KMS-11 (cell line): Measurements from ENCODE around the gene ARMC7.

Experiments
- H2AFZ ChIP-seq: fragments of 200-600 bp; sonication (generic); 2 replicates; pipeline ENCODE4 v1.6.1; 2016; ENCODE audit warnings: antibody characterized with exemption, mixed run types, low read depth
- H3K27ac ChIP-seq: fragments of 200-600 bp; sonication (generic); 2 replicates; pipeline ENCODE4 v1.6.1; 2016; ENCODE audit warnings: mild to moderate bottlenecking, mixed run types
- H3K27me3 ChIP-seq: fragments of 200-600 bp; sonication (generic); 2 replicates; pipeline ENCODE4 v1.6.1; 2017; ENCODE audit warnings: mild to moderate bottlenecking, low read depth, mixed run types, moderate library complexity; ENCODE audit not compliant: insufficient read depth
- H3K36me3 ChIP-seq: fragments of 200-600 bp; sonication (generic); 2 replicates; pipeline ENCODE4 v1.6.1; 2017; ENCODE audit warnings: mild to moderate bottlenecking, mixed run types; ENCODE audit not compliant: insufficient read depth
- H3K4me1 ChIP-seq: fragments of 200-600 bp; sonication (generic); 2 replicates; pipeline ENCODE4 v1.6.1; 2016; ENCODE audit warnings: mild to moderate bottlenecking, low read depth, mixed run types; ENCODE audit not compliant: poor library complexity, severe bottlenecking
- H3K4me2 ChIP-seq: fragments of 200-600 bp; sonication (generic); 2 replicates; pipeline ENCODE4 v1.7.0; 2016; ENCODE audit warnings: mild to moderate bottlenecking, mixed run types
- H3K4me3 ChIP-seq: fragments of 200-600 bp; sonication (generic); IDR thresholded peaks from 2 replicates; pipeline ENCODE4 v1.6.1; 2017; ENCODE audit warnings: low read depth, low read length, mixed read lengths; ENCODE audit not compliant: insufficient read depth
- H3K79me2 ChIP-seq: fragments of 200-600 bp; sonication (generic); 2 replicates; pipeline ENCODE4 v1.6.1; 2016; ENCODE audit warnings: low read depth, mixed run types; ENCODE audit not compliant: insufficient read depth
- H3K9ac ChIP-seq: fragments of 200-600 bp; sonication (generic); 2 replicates; pipeline ENCODE4 v1.6.1; 2016; ENCODE audit warnings: mild to moderate bottlenecking, mixed run types
- H4K20me1 ChIP-seq: fragments of 200-600 bp; sonication (generic); 2 replicates; pipeline ENCODE4 v1.6.1; 2016; ENCODE audit warnings: mild to moderate bottlenecking, mixed run types; ENCODE audit not compliant: insufficient read depth
- TF ChIP-seq, protein P1 (sequence below): fragments of 200-600 bp; sonication (generic); conservative IDR thresholded peaks from 2 replicates; pipeline ENCODE4 v1.6.1; 2017; ENCODE audit warnings: low read depth, mild to moderate bottlenecking, antibody characterized with exemption, low read length, moderate library complexity, mixed read lengths

ARMC7 gene

DNA sequence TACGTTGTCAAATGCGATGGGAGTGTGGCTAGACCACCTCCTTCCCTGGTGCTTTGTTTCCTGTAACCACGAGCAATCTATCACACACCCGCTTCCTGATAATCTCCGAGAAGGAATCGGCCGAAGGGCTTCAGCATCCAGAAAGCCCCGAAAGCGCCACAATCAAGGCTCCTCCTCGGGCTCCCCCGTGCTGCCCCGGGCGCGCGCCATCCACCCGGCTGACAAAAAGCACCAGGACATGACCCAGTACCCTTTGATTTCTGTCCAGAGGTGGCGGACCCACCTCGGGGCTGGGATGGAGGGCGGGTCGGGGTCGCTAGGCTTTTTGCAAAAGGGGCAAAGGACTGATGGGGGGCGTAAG lies 743 bp upstream of the ARMC7 start:
- no peak overlapping the region; the same call in 1 of the 2 replicates for H3K9ac ChIP-seq
- no peaks in the 10 kb centered on the region for H3K36me3 ChIP-seq
- peaks cover 5% of the 10 kb centered on the region; the same call in 1 of the 2 replicates for H3K79me2 ChIP-seq
- peak overlapping the region; percentile 94 for H2AFZ ChIP-seq
- no peaks in the 10 kb centered on the region for H4K20me1 ChIP-seq
- TF ChIP-seq, protein P1, sequence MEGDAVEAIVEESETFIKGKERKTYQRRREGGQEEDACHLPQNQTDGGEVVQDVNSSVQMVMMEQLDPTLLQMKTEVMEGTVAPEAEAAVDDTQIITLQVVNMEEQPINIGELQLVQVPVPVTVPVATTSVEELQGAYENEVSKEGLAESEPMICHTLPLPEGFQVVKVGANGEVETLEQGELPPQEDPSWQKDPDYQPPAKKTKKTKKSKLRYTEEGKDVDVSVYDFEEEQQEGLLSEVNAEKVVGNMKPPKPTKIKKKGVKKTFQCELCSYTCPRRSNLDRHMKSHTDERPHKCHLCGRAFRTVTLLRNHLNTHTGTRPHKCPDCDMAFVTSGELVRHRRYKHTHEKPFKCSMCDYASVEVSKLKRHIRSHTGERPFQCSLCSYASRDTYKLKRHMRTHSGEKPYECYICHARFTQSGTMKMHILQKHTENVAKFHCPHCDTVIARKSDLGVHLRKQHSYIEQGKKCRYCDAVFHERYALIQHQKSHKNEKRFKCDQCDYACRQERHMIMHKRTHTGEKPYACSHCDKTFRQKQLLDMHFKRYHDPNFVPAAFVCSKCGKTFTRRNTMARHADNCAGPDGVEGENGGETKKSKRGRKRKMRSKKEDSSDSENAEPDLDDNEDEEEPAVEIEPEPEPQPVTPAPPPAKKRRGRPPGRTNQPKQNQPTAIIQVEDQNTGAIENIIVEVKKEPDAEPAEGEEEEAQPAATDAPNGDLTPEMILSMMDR: no peak
- H3K4me1 ChIP-seq: peaks cover 28% of the 10 kb centered on the region
- H3K27me3 ChIP-seq: peaks cover 3% of the 10 kb centered on the region; the same call in 1 of the 2 replicates
- H3K4me2 ChIP-seq: peak overlapping the region; percentile 99
- no peak overlapping the region for H3K4me3 ChIP-seq
- H3K27ac ChIP-seq: no peak overlapping the region

DNA sequence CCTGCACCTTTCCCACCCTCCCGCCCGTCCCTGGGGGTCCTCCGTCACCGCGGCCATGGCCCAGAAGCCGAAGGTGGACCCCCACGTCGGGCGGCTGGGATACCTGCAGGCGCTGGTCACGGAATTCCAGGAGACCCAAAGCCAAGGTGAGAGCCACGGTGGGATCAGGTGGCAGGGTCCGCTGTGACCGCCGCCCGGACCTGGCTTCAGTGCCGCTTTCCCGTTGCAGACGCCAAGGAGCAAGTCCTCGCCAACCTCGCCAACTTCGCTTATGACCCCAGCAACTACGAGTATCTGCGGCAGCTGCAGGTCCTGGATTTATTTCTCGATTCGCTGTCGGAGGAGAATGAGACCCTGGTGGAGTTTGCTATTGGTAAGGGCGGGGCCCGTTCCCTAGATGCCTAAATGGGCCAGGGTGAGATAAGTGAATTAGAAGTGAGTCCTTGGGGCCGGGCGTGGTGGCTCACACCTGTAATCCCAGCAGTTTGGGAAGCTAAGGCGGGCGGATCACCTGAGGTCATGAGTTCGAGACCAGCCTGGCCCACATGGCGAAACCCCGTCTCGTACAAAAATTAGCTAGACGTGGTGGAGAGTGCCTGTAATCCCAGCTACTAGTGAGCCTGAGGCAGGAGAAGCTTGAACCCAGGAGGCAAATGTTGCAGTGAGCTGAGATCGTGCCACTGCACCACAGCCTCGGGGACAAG lies 617 bp downstream of the ARMC7 start:
- H3K36me3 ChIP-seq: no peaks in the 10 kb centered on the region
- no peak overlapping the region for H3K27ac ChIP-seq
- peak overlapping the region; percentile 94; the same call in 1 of the 2 replicates for H2AFZ ChIP-seq

DNA sequence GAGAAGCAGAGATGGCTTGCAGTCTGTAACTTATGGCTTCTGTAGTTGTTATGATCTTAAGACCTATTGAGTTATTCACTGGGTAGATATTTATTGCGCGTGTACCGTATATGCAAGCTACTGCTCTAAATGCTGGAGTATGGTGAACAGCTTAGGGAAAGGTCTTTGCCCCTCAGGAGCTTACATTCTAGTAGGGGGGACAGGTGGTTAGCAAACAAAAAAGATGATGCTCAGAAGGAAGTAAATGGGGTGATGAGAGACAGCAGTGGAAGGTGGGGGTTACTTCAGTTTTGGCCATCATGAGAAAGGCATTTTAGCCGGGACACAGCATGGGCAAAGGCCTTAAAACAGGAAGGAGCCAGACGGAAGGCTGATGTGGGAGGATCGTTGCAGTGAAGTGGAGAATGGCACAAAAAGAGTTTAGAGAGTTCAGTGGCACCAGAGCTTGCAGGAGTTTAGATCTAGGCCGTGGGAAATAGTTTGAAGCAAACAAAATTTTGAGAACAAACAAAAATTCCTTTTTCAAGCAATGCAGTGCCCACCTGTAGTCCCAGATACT lies 2.1 kb downstream of the ARMC7 start:
- no peak overlapping the region for H3K27ac ChIP-seq
- H4K20me1 ChIP-seq: no peaks in the 10 kb centered on the region
- H3K9ac ChIP-seq: no peak overlapping the region
- H3K4me2 ChIP-seq: 0 out of 2 replicates have a peak overlapping the region, but pooled peaks have one; percentile 99
- H3K27me3 ChIP-seq: no peaks in the 10 kb centered on the region; the same call in 1 of the 2 replicates
- TF ChIP-seq, protein P1: no peak
- H2AFZ ChIP-seq: no peak overlapping the region
- no peaks in the 10 kb centered on the region for H3K36me3 ChIP-seq
- peaks cover 5% of the 10 kb centered on the region; the same call in 1 of the 2 replicates for H3K79me2 ChIP-seq
- H3K4me1 ChIP-seq: peaks cover 27% of the 10 kb centered on the region
- H3K4me3 ChIP-seq: no peak overlapping the region

More for the DNA sequence above, 617 bp downstream of the ARMC7 start:
- Histone ChIP-seq H3K9ac (peak overlapping the region; percentile 29; the same call in 1 of the 2 replicates), H3K4me2 (peak overlapping the region; percentile 99), H3K79me2 (peaks cover 5% of the 10 kb centered on the region; the same call in 1 of the 2 replicates), H3K4me1 (peaks cover 35% of the 10 kb centered on the region), H3K27me3 (peaks cover 3% of the 10 kb centered on the region; the same call in 1 of the 2 replicates), H3K4me3 (no peak overlapping the region), H4K20me1 (no peaks in the 10 kb centered on the region)
- TF ChIP-seq, protein P1: no peak

DNA sequence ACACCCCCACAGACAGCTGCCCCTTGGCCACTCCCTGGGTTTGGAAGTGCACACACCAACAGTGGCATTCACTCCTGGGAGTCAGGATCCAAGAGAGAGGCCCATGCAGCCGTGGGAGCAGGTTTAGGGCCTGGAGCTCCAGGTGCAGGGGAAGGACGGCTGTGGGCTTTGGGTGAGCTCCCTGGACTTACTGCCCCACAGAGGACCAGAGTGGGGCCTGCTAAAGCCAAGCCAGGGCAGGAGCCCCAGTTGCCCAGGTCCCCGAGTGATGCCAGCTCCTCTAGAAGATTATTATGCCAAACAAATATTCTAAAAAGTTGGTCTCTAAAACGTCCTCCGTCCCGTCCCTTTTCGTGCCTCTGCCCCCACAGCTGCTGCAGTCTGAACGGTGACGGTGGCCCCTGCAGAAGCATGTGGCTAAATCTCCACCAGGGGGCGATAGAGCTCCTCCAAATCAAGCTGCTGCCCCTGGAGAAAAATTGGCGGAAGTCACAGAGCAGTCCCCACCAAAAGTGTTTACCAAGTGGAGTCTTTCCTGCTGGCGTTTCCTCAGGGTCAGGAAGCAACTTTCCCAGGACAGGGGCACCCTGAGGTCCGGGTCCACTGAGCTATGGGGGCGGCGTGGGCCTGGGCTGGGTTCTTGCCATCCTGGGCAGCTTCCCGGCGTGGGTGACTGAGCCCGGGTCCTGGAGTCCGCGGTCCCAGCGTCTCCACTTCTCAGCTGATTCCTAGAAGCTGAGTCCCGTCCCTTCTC lies 4.2 kb downstream of the ARMC7 start:
- TF ChIP-seq, protein P1: peak; percentile 94
- Histone ChIP-seq H3K9ac (peak overlapping the region; percentile 63), H3K4me2 (peak overlapping the region; percentile 85), H4K20me1 (no peaks in the 10 kb centered on the region), H3K4me3 (peak overlapping the region; percentile 30), H3K27me3 (no peaks in the 10 kb centered on the region), H3K36me3 (no peaks in the 10 kb centered on the region), H3K4me1 (peaks cover 25% of the 10 kb centered on the region), H3K79me2 (peaks cover 5% of the 10 kb centered on the region; the same call in 1 of the 2 replicates), H3K27ac (peak overlapping the region; percentile 14; the same call in 1 of the 2 replicates), H2AFZ (peak overlapping the region; percentile 75)
